WTC11 (cell line): Measurements from ENCODE around the gene PTPRU. TPM values are rescaled to one million over a fixed set of nuclear protein-coding genes. Genes with fewer than 3 reads are reported as not detected.

ENCODE experiments used
- ATAC-seq: fragments of 200-7000 bp; cut with Tn5 transposase; 2 replicates; pipeline ENCODE4 v1.10.0; 2021; ENCODE audit warnings: mild to moderate bottlenecking, moderate library complexity
- CTCF ChIA-PET: fragments of 300-600 bp; sonication (Branson Sonifier 250); formaldehyde crosslinking; loops from one replicate; lab custom pipeline; 2021; ENCODE audit warnings: antibody characterized with exemption; lab: Charles Lee
- POLR2A ChIA-PET: fragments of 350-600 bp; sonication (Branson Sonifier 250); formaldehyde crosslinking; loops from one replicate; lab custom pipeline; 2021; ENCODE audit warnings: antibody characterized with exemption; lab: Charles Lee
- DNase-seq: peaks from one replicate; pipeline ENCODE4 v3.0.0; 2021; ENCODE audit warnings: low spot score
- H3K27ac Mint-ChIP-seq: 2 replicates; pipeline ENCODE4 v1.8.0; 2021; ENCODE audit warnings: mixed read lengths
- H3K27me3 Mint-ChIP-seq: 2 replicates; pipeline ENCODE4 v1.8.0; 2021; ENCODE audit warnings: low read depth, mild to moderate bottlenecking, moderate library complexity, mixed read lengths
- H3K36me3 Mint-ChIP-seq: 2 replicates; pipeline ENCODE4 v1.8.0; 2021; ENCODE audit warnings: mixed read lengths
- H3K4me1 Mint-ChIP-seq: 2 replicates; pipeline ENCODE4 v1.8.0; 2022; ENCODE audit warnings: mixed read lengths
- H3K4me3 Mint-ChIP-seq: 2 replicates; pipeline ENCODE4 v1.8.0; 2021; ENCODE audit warnings: mild to moderate bottlenecking, moderate library complexity, mixed read lengths
- H3K9me3 Mint-ChIP-seq: 2 replicates; pipeline ENCODE4 v1.8.0; 2021; ENCODE audit warnings: mixed read lengths
- AFF4 ChIP-seq: sonication (generic); formaldehyde crosslinking; IDR thresholded peaks from 2 replicates; pipeline ENCODE4 v1.8.1; 2023; ENCODE audit warnings: mild to moderate bottlenecking, missing genetic modification reagents, borderline replicate concordance
- AR ChIP-seq: fragments of 250-450 bp; sonication (Bioruptor Pico); IDR thresholded peaks from 2 replicates; pipeline ENCODE4 v1.9.0; 2021; ENCODE audit warnings: mild to moderate bottlenecking
- CTCF ChIP-seq: fragments of 200-600 bp; IDR thresholded peaks from 2 replicates; pipeline ENCODE4 v1.8.0; 2022; ENCODE audit warnings: antibody characterized with exemption
- E2F1 ChIP-seq: sonication (generic); formaldehyde crosslinking; IDR thresholded peaks from 2 replicates; pipeline ENCODE4 v1.8.0; 2022; ENCODE audit warnings: mild to moderate bottlenecking, missing genetic modification reagents
- ELF4 ChIP-seq: sonication (generic); formaldehyde crosslinking; IDR thresholded peaks from 2 replicates; pipeline ENCODE4 v1.8.1; 2022; ENCODE audit warnings: low read depth, mild to moderate bottlenecking, moderate library complexity, missing genetic modification reagents
- EMX1 ChIP-seq: fragments of 250-450 bp; sonication (Bioruptor Pico); IDR thresholded peaks from 2 replicates; pipeline ENCODE4 v1.8.0; 2021; ENCODE audit warnings: mild to moderate bottlenecking
- ESRRA ChIP-seq: sonication (generic); formaldehyde crosslinking; IDR thresholded peaks from 2 replicates; pipeline ENCODE4 v1.8.1; 2022; ENCODE audit warnings: mild to moderate bottlenecking, missing genetic modification reagents, borderline replicate concordance
- MAX ChIP-seq: sonication (generic); formaldehyde crosslinking; IDR thresholded peaks from 2 replicates; pipeline ENCODE4 v1.8.0; 2022; ENCODE audit warnings: mild to moderate bottlenecking, missing genetic modification reagents
- NFE2L1 ChIP-seq: sonication (generic); formaldehyde crosslinking; IDR thresholded peaks from 2 replicates; pipeline ENCODE4 v1.8.1; 2023; ENCODE audit warnings: missing genetic modification reagents
- NR2C2 ChIP-seq: sonication (generic); formaldehyde crosslinking; IDR thresholded peaks from 2 replicates; pipeline ENCODE4 v1.8.0; 2022; ENCODE audit warnings: mild to moderate bottlenecking, missing genetic modification reagents
- OVOL2 ChIP-seq: fragments of 250-450 bp; sonication (Bioruptor Pico); IDR thresholded peaks from 2 replicates; pipeline ENCODE4 v1.9.0; 2021; ENCODE audit warnings: mild to moderate bottlenecking, borderline replicate concordance
- PRDM15 ChIP-seq: sonication (generic); formaldehyde crosslinking; IDR thresholded peaks from 2 replicates; pipeline ENCODE4 v1.8.0; 2022; ENCODE audit warnings: missing genetic modification reagents
- RORB ChIP-seq: fragments of 250-450 bp; sonication (Bioruptor Pico); IDR thresholded peaks from 2 replicates; pipeline ENCODE4 v1.9.0; 2021; ENCODE audit warnings: mild to moderate bottlenecking
- TCF7 ChIP-seq: sonication (generic); formaldehyde crosslinking; IDR thresholded peaks from 2 replicates; pipeline ENCODE4 v1.8.0; 2022; ENCODE audit warnings: mild to moderate bottlenecking, low read depth, missing genetic modification reagents, moderate library complexity
- USF1 ChIP-seq: sonication (generic); formaldehyde crosslinking; IDR thresholded peaks from 2 replicates; pipeline ENCODE4 v1.8.0; 2022; ENCODE audit warnings: mild to moderate bottlenecking, missing genetic modification reagents
- USF2 ChIP-seq: sonication (generic); formaldehyde crosslinking; IDR thresholded peaks from 2 replicates; pipeline ENCODE4 v1.8.1; 2023; ENCODE audit warnings: mild to moderate bottlenecking, missing genetic modification reagents, moderate library complexity
- ZNF121 ChIP-seq: sonication (generic); formaldehyde crosslinking; IDR thresholded peaks from 2 replicates; pipeline ENCODE4 v1.8.0; 2023; ENCODE audit warnings: missing genetic modification reagents
- ZNF232 ChIP-seq: sonication (generic); formaldehyde crosslinking; IDR thresholded peaks from 2 replicates; pipeline ENCODE4 v1.8.0; 2022; ENCODE audit warnings: mild to moderate bottlenecking, missing genetic modification reagents
- ZNF263 ChIP-seq: sonication (generic); formaldehyde crosslinking; IDR thresholded peaks from 2 replicates; pipeline ENCODE4 v1.8.1; 2022; ENCODE audit warnings: low read depth, mild to moderate bottlenecking, moderate library complexity, missing genetic modification reagents
- total RNA-seq: library from RNA; stranded (reverse); gene quantifications from 3 replicates; pipeline ENCODE4 v1.2.3, GENCODE V29; 2021

Gene PTPRU
- total RNA-seq, 1 experiment from 2014 or later = 75.4 TPM

GRCh38 chr1:29344336-29344735 is 108.0 kb downstream of the PTPRU start:
- DNase-seq = no peak
- POLR2A ChIA-PET = no interaction called here
- no peak overlapping the region for H3K27ac Mint-ChIP-seq
- H3K36me3 Mint-ChIP-seq = no peaks in the 10 kb centered on the region
- no peak for TF ChIP-seq AFF4 (CRISPR knock-in tag)
- TF ChIP-seq MAX (CRISPR knock-in tag) = 0 out of 2 replicates have a peak, but pooled peaks have one; percentile 42
- TF ChIP-seq PRDM15 = no peak
- no peak for TF ChIP-seq RORB
- no peak for TF ChIP-seq USF1
- no peak for TF ChIP-seq NR2C2 (CRISPR knock-in tag)
- peaks cover 33% of the 10 kb centered on the region for H3K4me1 Mint-ChIP-seq
- peak overlapping the region; percentile 23; the same call in 1 of the 2 replicates for H3K4me3 Mint-ChIP-seq
- CTCF ChIA-PET = interaction anchor here (0.9 to 5.1 kb wide), 6 partner anchors 12 to 359 kb away, joined by 3 to 50 read pairs (median 6); partner anchors contain the start of gene PTPRU
- H3K9me3 Mint-ChIP-seq = peaks cover 4% of the 10 kb centered on the region
- ATAC-seq = peak; percentile 25
- no peaks in the 10 kb centered on the region for H3K27me3 Mint-ChIP-seq

GRCh38 chr1:29346576-29346975 is 110.3 kb downstream of the PTPRU start:
- Mint-ChIP-seq H3K36me3 (no peaks in the 10 kb centered on the region), H3K27me3 (peaks cover 8% of the 10 kb centered on the region)
- POLR2A ChIA-PET = interaction anchor here (1.1 kb wide), 1 partner anchor 10 kb away, joined by 3 read pairs; no protein-coding TSS in a partner anchor
- no peak for TF ChIP-seq MAX (CRISPR knock-in tag)
- no peak for TF ChIP-seq USF2 (CRISPR knock-in tag)
- TF ChIP-seq EMX1 (CRISPR knock-in tag) = no peak
- no peak for TF ChIP-seq ELF4 (CRISPR knock-in tag)
- no peak for TF ChIP-seq E2F1
- no peak for TF ChIP-seq ZNF121
- no peak for TF ChIP-seq TCF7
- no peak for TF ChIP-seq OVOL2
- no peak for TF ChIP-seq ZNF263 (CRISPR knock-in tag)
- TF ChIP-seq CTCF = no peak
- no peak for TF ChIP-seq NFE2L1 (CRISPR knock-in tag)
- TF ChIP-seq ZNF232 (CRISPR knock-in tag) = no peak
- TF ChIP-seq ESRRA (CRISPR knock-in tag) = no peak
- no peak for TF ChIP-seq AR

More at GRCh38 chr1:29346576-29346975, 110.3 kb downstream of the PTPRU start:
- H3K4me3 Mint-ChIP-seq = no peak overlapping the region
- ATAC-seq = no peak
- H3K9me3 Mint-ChIP-seq = peaks cover 8% of the 10 kb centered on the region
- CTCF ChIA-PET = interaction anchor here (1.0 to 1.5 kb wide), 2 partner anchors 15 to 357 kb away, joined by 5 to 6 read pairs; no protein-coding TSS in a partner anchor
- H3K4me1 Mint-ChIP-seq = peaks cover 29% of the 10 kb centered on the region
- no peak for DNase-seq
- no peak overlapping the region for H3K27ac Mint-ChIP-seq
